Tibial artery (tissue), 4 donors: ENCODE data around the gene TUBGCP3.

Source experiments
- DNase-seq, 2 donors: peaks; one replicate each; pipeline ENCODE4 v3.0.0-alpha.2; 2019
- H3K27ac ChIP-seq, 2 donors: fragments of 200-600 bp; sonication (generic) in 1 of 2; 1 replicate in 1 of 2; 2 replicates in 1 of 2; pipeline ENCODE4 v1.5.1; 2018 to 2019; ENCODE audit warnings: mild to moderate bottlenecking in 1 of 2
- H3K27me3 ChIP-seq, 2 donors: fragments of 200-600 bp; sonication (generic) in 1 of 2; one replicate each; pipeline versions ENCODE4 v1.5.1 to v1.6.0; 2016 to 2019
- H3K36me3 ChIP-seq, 3 donors: fragments of 200-600 bp; sonication (generic) in 2 of 3; one replicate each; pipeline ENCODE4 v1.5.1; 2016 to 2019; ENCODE audit warnings: mild to moderate bottlenecking in 2 of 3
- H3K4me1 ChIP-seq, 4 donors: fragments of 200-600 bp; sonication (generic) in 2 of 4; 1 replicate in 3 of 4; 2 replicates in 1 of 4; pipeline ENCODE4 v1.5.1; 2016 to 2019
- H3K4me3 ChIP-seq, 2 donors: fragments of 200-600 bp; sonication (generic) in 1 of 2; 1 replicate in 1 of 2; 2 replicates in 1 of 2; pipeline ENCODE4 v1.5.1; 2018 to 2019; ENCODE audit warnings: mild to moderate bottlenecking in 2 of 2
- H3K9me3 ChIP-seq, 3 donors: fragments of 200-600 bp; sonication (generic) in 1 of 3; one replicate each; pipeline ENCODE4 v1.5.1; 2016 to 2019
- CTCF ChIP-seq, 2 experiments: fragments of 200-600 bp in 1 of 2; fragments of 450-650 bp in 1 of 2; IDR thresholded peaks; one replicate each; pipeline ENCODE4 v1.5.1; 2017 to 2019; ENCODE audit warnings: antibody characterized with exemption in 2 of 2, mild to moderate bottlenecking in 1 of 2, moderate library complexity in 1 of 2
- intact Hi-C: fragments of 100-400 bp; cut with DNase I; formaldehyde crosslinking; loops from one replicate; pipeline ENCODE4 v1.15.0; 2023; ENCODE audit warnings: low total_unique reads

Gene TUBGCP3

GRCh38 chr13:112521073-112521685 is 66.8 kb downstream of the TUBGCP3 start:
- Histone ChIP-seq H3K9me3 (no peaks in the 10 kb centered on the region), H3K36me3 (peaks cover 49 to 77% (median 65%) of the 10 kb centered on the region in 3 donors), H3K4me1 (no peaks in the 10 kb centered on the region), H3K4me3 (no peak overlapping the region), H3K27me3 (no peaks in the 10 kb centered on the region), H3K27ac (no peak overlapping the region)
- no peak for DNase-seq
- TF ChIP-seq CTCF (IDR thresholded peaks at IDR 0.05), result no peak
- intact Hi-C loops, result no loop called here

- H3K27me3 ChIP-seq, result no peaks in the 10 kb centered on the region
- no peaks in the 10 kb centered on the region for H3K9me3 ChIP-seq
- H3K27ac ChIP-seq, result no peak overlapping the region
- peaks cover 59 to 83% (median 66%) of the 10 kb centered on the region in 3 donors for H3K36me3 ChIP-seq
- no peak for DNase-seq
- intact Hi-C loops, result no loop called here
- no peak overlapping the region for H3K4me3 ChIP-seq
- TF ChIP-seq CTCF (IDR thresholded peaks at IDR 0.05), result no peak
- H3K4me1 ChIP-seq, result no peaks in the 10 kb centered on the region
Measured at GRCh38 chr13:112519517-112520060, 68.4 kb downstream of the TUBGCP3 start.

GRCh38 chr13:112516218-112516617 is 71.7 kb downstream of the TUBGCP3 start:
- no peak for TF ChIP-seq CTCF (IDR thresholded peaks at IDR 0.05)
- intact Hi-C loops, result no loop called here
- Histone ChIP-seq H3K4me1 (no peaks in the 10 kb centered on the region), H3K27ac (no peak overlapping the region), H3K27me3 (no peaks in the 10 kb centered on the region), H3K9me3 (no peaks in the 10 kb centered on the region), H3K4me3 (no peak overlapping the region), H3K36me3 (peaks cover 60 to 89% (median 71%) of the 10 kb centered on the region in 3 donors)
- no peak for DNase-seq

- DNase-seq, result no peak
- H3K4me3 ChIP-seq, result no peak overlapping the region
- peaks cover 39 to 86% (median 65%) of the 10 kb centered on the region in 3 donors for H3K36me3 ChIP-seq
- intact Hi-C loops, result no loop called here
- no peak overlapping the region for H3K27ac ChIP-seq
- no peak for TF ChIP-seq CTCF (IDR thresholded peaks at IDR 0.05)
- no peaks in the 10 kb centered on the region for H3K27me3 ChIP-seq
- no peaks in the 10 kb centered on the region for H3K4me1 ChIP-seq
- no peaks in the 10 kb centered on the region for H3K9me3 ChIP-seq
Measured at GRCh38 chr13:112513761-112514160, 74.2 kb downstream of the TUBGCP3 start.

GRCh38 chr13:112510987-112511685 is 76.8 kb downstream of the TUBGCP3 start:
- intact Hi-C loops, result no loop called here
- Histone ChIP-seq H3K27me3 (no peaks in the 10 kb centered on the region), H3K36me3 (peaks cover 27 to 85% (median 61%) of the 10 kb centered on the region in 3 donors), H3K9me3 (no peaks in the 10 kb centered on the region), H3K4me1 (no peaks in the 10 kb centered on the region), H3K27ac (no peak overlapping the region), H3K4me3 (no peak overlapping the region)
- TF ChIP-seq CTCF (IDR thresholded peaks at IDR 0.05), result no peak
- no peak for DNase-seq
